Mucosa of gallbladder (tissue), 1 donor: ENCODE measurements around the gene SLC12A6. TPM values are rescaled to one million over a fixed set of nuclear protein-coding genes. Genes with fewer than 3 reads are reported as not detected.

ENCODE experiments used
- DNase-seq: peaks from one replicate; pipeline ENCODE4 v3.0.0-alpha.2; 2020; ENCODE audit warnings: low spot score
- total RNA-seq: library from RNA; stranded (reverse); gene quantifications from one replicate; pipeline ENCODE4 v1.2.1, GENCODE V29; 2021
- donor health status: DM: no; HTN: no; CAD: no.

Gene SLC12A6
- total RNA-seq, 1 donor from 2014 or later, result 18.3 TPM

GRCh38 chr15:34330279-34330678, 7.3 kb downstream of the SLC12A6 start:
- DNase-seq, result no peak

GRCh38 chr15:34329006-34329405, 8.6 kb downstream of the SLC12A6 start:
- DNase-seq, result no peak

- DNase-seq, result no peak
Measured at GRCh38 chr15:34327906-34328305, 9.7 kb downstream of the SLC12A6 start.

GRCh38 chr15:34325368-34325767, 12.2 kb downstream of the SLC12A6 start:
- no peak for DNase-seq

- no peak for DNase-seq
Measured at GRCh38 chr15:34324933-34325332, 12.6 kb downstream of the SLC12A6 start.

GRCh38 chr15:34323217-34323616, 14.4 kb downstream of the SLC12A6 start:
- DNase-seq, result no peak

- DNase-seq, result peak; percentile 75
Measured at GRCh38 chr15:34318277-34319079, 19.1 kb downstream of the SLC12A6 start.

GRCh38 chr15:34314491-34315490, 22.8 kb downstream of the SLC12A6 start:
- no peak for DNase-seq

GRCh38 chr15:34311563-34311962, 26.0 kb downstream of the SLC12A6 start:
- no peak for DNase-seq

GRCh38 chr15:34304613-34305012, 33.0 kb downstream of the SLC12A6 start:
- no peak for DNase-seq

- DNase-seq, result no peak
Measured at GRCh38 chr15:34301058-34301457, 36.5 kb downstream of the SLC12A6 start.

- DNase-seq, result no peak
Measured at GRCh38 chr15:34297059-34297458, 40.5 kb downstream of the SLC12A6 start.

- no peak for DNase-seq
Measured at GRCh38 chr15:34292621-34293020, 45.0 kb downstream of the SLC12A6 start.

GRCh38 chr15:34284937-34285336, 52.6 kb downstream of the SLC12A6 start:
- DNase-seq, result no peak

GRCh38 chr15:34282384-34282783, 55.2 kb downstream of the SLC12A6 start:
- no peak for DNase-seq

GRCh38 chr15:34280193-34280592, 57.4 kb downstream of the SLC12A6 start:
- no peak for DNase-seq

GRCh38 chr15:34279368-34279767, 58.2 kb downstream of the SLC12A6 start:
- no peak for DNase-seq

- no peak for DNase-seq
Measured at GRCh38 chr15:34275721-34276120, 61.9 kb downstream of the SLC12A6 start.

- DNase-seq, result no peak
Measured at GRCh38 chr15:34275154-34275553, 62.4 kb downstream of the SLC12A6 start.

GRCh38 chr15:34271493-34271892, 66.1 kb downstream of the SLC12A6 start:
- DNase-seq, result no peak

GRCh38 chr15:34266751-34267150, 70.8 kb downstream of the SLC12A6 start:
- DNase-seq, result no peak

GRCh38 chr15:34264076-34264475, 73.5 kb downstream of the SLC12A6 start:
- no peak for DNase-seq

GRCh38 chr15:34262362-34262761, 75.2 kb downstream of the SLC12A6 start:
- DNase-seq, result no peak
